Spleen (tissue), 11 donors: Measurements from ENCODE around the gene PDE3A. TPM values are rescaled to one million over a fixed set of nuclear protein-coding genes. Genes with fewer than 3 reads are reported as not detected.

Source experiments
- DNase-seq: peaks from one replicate; pipeline ENCODE4 v3.0.0-alpha.2; 2020
- H3K27ac ChIP-seq, 8 donors: fragments of 200-600 bp; sonication (generic) in 7 of 8; 1 replicate in 4 of 8; 2 replicates in 4 of 8; pipeline versions ENCODE4 v1.5.0 to v1.8.0; 2016 to 2021; ENCODE audit warnings: inconsistent platforms in 4 of 8, mild to moderate bottlenecking in 4 of 8, moderate library complexity in 1 of 8
- H3K27me3 ChIP-seq, 7 donors: fragments of 200-600 bp; sonication (generic) in 6 of 7; replicated peaks in 1 of 7; 1 replicate in 4 of 7; 2 replicates in 3 of 7; pipeline versions ENCODE4 v1.5.0 to v1.8.0; 2016 to 2021; ENCODE audit warnings: inconsistent platforms in 3 of 7, mild to moderate bottlenecking in 1 of 7
- H3K36me3 ChIP-seq, 6 donors: fragments of 200-600 bp; sonication (generic) in 5 of 6; 1 replicate in 4 of 6; 2 replicates in 2 of 6; pipeline versions ENCODE4 v1.5.0 to v1.8.0; 2016 to 2021; ENCODE audit warnings: inconsistent platforms in 2 of 6
- H3K4me1 ChIP-seq, 6 donors: fragments of 200-600 bp; sonication (generic) in 5 of 6; 1 replicate in 3 of 6; 2 replicates in 3 of 6; pipeline versions ENCODE4 v1.5.0 to v1.8.0; 2016 to 2021; ENCODE audit warnings: inconsistent platforms in 3 of 6
- H3K4me3 ChIP-seq, 8 donors: fragments of 200-600 bp; sonication (generic) in 7 of 8; 1 replicate in 4 of 8; 2 replicates in 4 of 8; pipeline versions ENCODE4 v1.5.0 to v1.8.0; 2016 to 2021; ENCODE audit warnings: inconsistent platforms in 4 of 8, mild to moderate bottlenecking in 4 of 8, moderate library complexity in 2 of 8
- H3K9me3 ChIP-seq, 8 donors: fragments of 200-600 bp; sonication (generic) in 7 of 8; 1 replicate in 4 of 8; 2 replicates in 4 of 8; pipeline versions ENCODE4 v1.5.0 to v1.8.0; 2016 to 2021; ENCODE audit warnings: inconsistent platforms in 4 of 8
- POLR2A ChIP-seq, 3 donors: fragments of 450-650 bp; IDR thresholded peaks; one replicate each; pipeline ENCODE4 v1.5.1; 2017; ENCODE audit warnings: antibody characterized with exemption in 3 of 3, mild to moderate bottlenecking in 1 of 3
- POLR2AphosphoS5 ChIP-seq, 3 donors: sonication (generic); formaldehyde crosslinking; IDR thresholded peaks; one replicate each; pipeline ENCODE4 v1.5.1; 2017; ENCODE audit warnings: antibody characterized with exemption in 3 of 3
- WGBS, 5 donors: extraction: QIAGEN DNeasy Blood & Tissue Kit in 3 of 5; methylation state at CpG; one replicate each; pipeline versions ENCODE4 v1.1.5 to v1.1.7; 2013 to 2018; 5-methylcytosine and 5-hydroxymethylcytosine counted together
- intact Hi-C: fragments of 100-400 bp; cut with DNase I; formaldehyde crosslinking; loops from one replicate; pipeline ENCODE4 v1.15.0; 2023; ENCODE audit warnings: low total_unique reads
- polyA plus RNA-seq, 3 donors: library from polyadenylated mRNA; stranded (reverse); fragments of 200-250 nt; gene quantifications; one replicate each; pipeline ENCODE4 v1.2.1, GENCODE V29; 2013
- total RNA-seq, 7 donors: library from RNA; depleted of rRNA in 3 of 7; stranded (reverse); fragments of >200 nt in 3 of 7; fragmentation: NEBNext Ultra II Directional in 4 of 7; extraction: Animal tissue kit (Norgen Biotek cat#: 25700) in 4 of 7; gene quantifications; one replicate each; pipeline versions ENCODE4 v1.1.0 to v1.2.1, GENCODE V29; 2016 to 2021
- TF ChIP-seq, protein P1 (sequence below), 11 experiments: fragments of 200-600 bp in 7 of 11; fragments of 450-650 bp in 4 of 11; sonication (generic) in 4 of 11; IDR thresholded peaks in 8 of 11; conservative IDR thresholded peaks in 3 of 11; 1 replicate in 7 of 11; 2 replicates in 4 of 11; pipeline versions ENCODE4 v1.4.0 to v1.8.0; 2016 to 2021; ENCODE audit warnings: antibody characterized with exemption in 11 of 11, inconsistent platforms in 4 of 11, mild to moderate bottlenecking in 1 of 11
- donor health status: healthy with polysubstance abuse.
- donor health status: DM: no; HTN: no; CAD: no; lungs with moderate emphysema.
- donor health status: DM: no; HTN: no; CAD: no.
- donor health status: Bipolar disorder and iron deficiency.
- donor health status: healthy.
- donor health status: DM: no; HTN: no; CAD: no.
- donor health status: DM: yes; HTN: yes; CAD: no.

PDE3A gene
- total and polyA plus RNA-seq, 10 donors: 0.57 to 10.1 (median 7.5) TPM

DNA sequence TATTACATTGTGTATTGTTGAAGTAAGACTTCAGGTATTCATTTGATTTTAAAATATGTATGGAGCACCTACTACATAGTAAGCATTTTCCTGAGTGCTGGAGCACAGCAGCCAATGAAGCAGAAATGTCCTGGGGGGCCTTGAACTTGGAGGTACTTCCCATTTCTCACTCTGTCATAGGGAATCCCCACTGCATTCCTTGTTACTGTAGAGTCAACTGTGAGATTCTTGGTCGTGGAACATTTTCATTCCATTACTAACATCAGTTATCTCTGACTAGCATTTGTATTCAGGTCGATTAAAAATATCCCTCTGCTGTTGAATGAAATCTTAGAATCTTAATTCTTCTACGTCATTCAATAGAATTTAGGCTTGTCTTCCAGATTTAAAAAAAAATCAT is 66.7 kb downstream of the PDE3A start:
- no peaks in the 10 kb centered on the region for H3K9me3 ChIP-seq
- intact Hi-C loops: no loop called here
- DNase-seq: no peak
- H3K27me3 ChIP-seq: no peaks in the 10 kb centered on the region
- H3K27ac ChIP-seq: no peak overlapping the region
- H3K4me3 ChIP-seq: no peak overlapping the region
- no peak for TF ChIP-seq POLR2A (IDR thresholded peaks at IDR 0.05)
- TF ChIP-seq, protein P1, sequence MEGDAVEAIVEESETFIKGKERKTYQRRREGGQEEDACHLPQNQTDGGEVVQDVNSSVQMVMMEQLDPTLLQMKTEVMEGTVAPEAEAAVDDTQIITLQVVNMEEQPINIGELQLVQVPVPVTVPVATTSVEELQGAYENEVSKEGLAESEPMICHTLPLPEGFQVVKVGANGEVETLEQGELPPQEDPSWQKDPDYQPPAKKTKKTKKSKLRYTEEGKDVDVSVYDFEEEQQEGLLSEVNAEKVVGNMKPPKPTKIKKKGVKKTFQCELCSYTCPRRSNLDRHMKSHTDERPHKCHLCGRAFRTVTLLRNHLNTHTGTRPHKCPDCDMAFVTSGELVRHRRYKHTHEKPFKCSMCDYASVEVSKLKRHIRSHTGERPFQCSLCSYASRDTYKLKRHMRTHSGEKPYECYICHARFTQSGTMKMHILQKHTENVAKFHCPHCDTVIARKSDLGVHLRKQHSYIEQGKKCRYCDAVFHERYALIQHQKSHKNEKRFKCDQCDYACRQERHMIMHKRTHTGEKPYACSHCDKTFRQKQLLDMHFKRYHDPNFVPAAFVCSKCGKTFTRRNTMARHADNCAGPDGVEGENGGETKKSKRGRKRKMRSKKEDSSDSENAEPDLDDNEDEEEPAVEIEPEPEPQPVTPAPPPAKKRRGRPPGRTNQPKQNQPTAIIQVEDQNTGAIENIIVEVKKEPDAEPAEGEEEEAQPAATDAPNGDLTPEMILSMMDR (IDR thresholded peaks at IDR 0.05 in 8 of 11, conservative IDR thresholded peaks at IDR 0.05 in 3 of 11): no peak
- no peaks in the 10 kb centered on the region for H3K36me3 ChIP-seq
- 62 to 75% (median 70%) methylated on average over 3 of the region's 3 CpGs for WGBS, 5 donors
- H3K4me1 ChIP-seq: no peaks in the 10 kb centered on the region

DNA sequence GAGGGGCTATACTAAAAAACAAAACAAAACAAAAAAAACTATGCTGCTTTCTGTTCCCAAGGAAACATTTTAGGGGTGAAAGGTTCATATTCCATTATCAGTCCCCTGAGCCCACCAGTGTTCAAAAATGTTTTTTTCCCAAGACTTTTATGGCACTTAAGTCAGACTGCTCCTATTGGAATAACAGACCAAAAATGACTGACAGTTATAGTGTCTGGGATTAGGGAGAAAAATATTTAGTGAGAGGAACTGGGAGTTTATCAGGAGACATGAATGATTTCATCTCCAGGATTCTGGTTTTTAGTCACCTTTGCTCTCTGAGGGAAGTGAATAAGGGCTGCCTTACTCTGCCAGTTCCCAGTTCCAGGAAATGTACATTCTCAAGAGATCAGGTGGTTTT is 68.0 kb downstream of the PDE3A start:
- H3K27me3 ChIP-seq: no peaks in the 10 kb centered on the region
- H3K4me3 ChIP-seq: no peak overlapping the region
- no peak overlapping the region for H3K27ac ChIP-seq
- intact Hi-C loops: no loop called here
- peaks cover 0 to 4% (median 0%) of the 10 kb centered on the region in 6 donors for H3K4me1 ChIP-seq
- no peaks in the 10 kb centered on the region for H3K36me3 ChIP-seq
- no peaks in the 10 kb centered on the region for H3K9me3 ChIP-seq
- no peak for DNase-seq
- TF ChIP-seq, protein P1 (IDR thresholded peaks at IDR 0.05 in 8 of 11, conservative IDR thresholded peaks at IDR 0.05 in 3 of 11): no peak
- TF ChIP-seq POLR2AphosphoS5 (IDR thresholded peaks at IDR 0.05) (no peak), POLR2A (IDR thresholded peaks at IDR 0.05) (no peak)

- no peak overlapping the region for H3K27ac ChIP-seq
- H3K9me3 ChIP-seq: no peaks in the 10 kb centered on the region
- no peak for DNase-seq
- WGBS, 5 donors: 70 to 87% (median 76%) methylated on average over 2 of the region's 2 CpGs
- H3K36me3 ChIP-seq: no peaks in the 10 kb centered on the region
- TF ChIP-seq POLR2A (IDR thresholded peaks at IDR 0.05) (no peak), POLR2AphosphoS5 (IDR thresholded peaks at IDR 0.05) (no peak)
- TF ChIP-seq, protein P1 (IDR thresholded peaks at IDR 0.05 in 8 of 11, conservative IDR thresholded peaks at IDR 0.05 in 3 of 11): no peak
- H3K4me3 ChIP-seq: no peak overlapping the region
- H3K27me3 ChIP-seq: no peaks in the 10 kb centered on the region
- H3K4me1 ChIP-seq: peaks cover 0 to 4% (median 0%) of the 10 kb centered on the region in 6 donors
- intact Hi-C loops: no loop called here
These were observed 70.0 kb downstream of the PDE3A start for GRCh38 chr12:20438299-20438779.

- Histone ChIP-seq H3K4me1 (peaks cover 0 to 4% (median 0%) of the 10 kb centered on the region in 6 donors), H3K9me3 (no peaks in the 10 kb centered on the region), H3K4me3 (no peak overlapping the region), H3K27me3 (no peaks in the 10 kb centered on the region), H3K27ac (peak overlapping the region in 1 of 8 donors; percentile 34), H3K36me3 (no peaks in the 10 kb centered on the region)
- 80 to 90% (median 89%) methylated on average over 1 of the region's 1 CpG for WGBS, 5 donors
- DNase-seq: no peak
- TF ChIP-seq POLR2A (IDR thresholded peaks at IDR 0.05) (no peak), POLR2AphosphoS5 (IDR thresholded peaks at IDR 0.05) (no peak)
- TF ChIP-seq, protein P1 (IDR thresholded peaks at IDR 0.05 in 8 of 11, conservative IDR thresholded peaks at IDR 0.05 in 3 of 11): no peak
- intact Hi-C loops: no loop called here
These were observed 71.3 kb downstream of the PDE3A start for GRCh38 chr12:20439626-20440025.
